Measurements from ENCODE around the gene TBC1D8.

Gene TBC1D8

GRCh38 chr2:100983684-100984310 lies 167.4 kb downstream of the TBC1D8 start:
- no peak for TF ChIP-seq CTCF (IDR thresholded peaks at IDR 0.05; ENCODE audit: insufficient read depth, low read depth, low read length, missing control alignments)
- no peak for DNase-seq (ENCODE audit: low read depth)

GRCh38 chr2:100983201-100983600 lies 168.0 kb downstream of the TBC1D8 start:
- no peak for DNase-seq (ENCODE audit: low read depth)
- no peak for TF ChIP-seq CTCF (IDR thresholded peaks at IDR 0.05; ENCODE audit: insufficient read depth, low read depth, low read length, missing control alignments)
- H3K4me3 ChIP-seq (ENCODE audit: low read length) = no peak overlapping the region

More at GRCh38 chr2:100983684-100984310, 167.4 kb downstream of the TBC1D8 start:
- H3K4me3 ChIP-seq (ENCODE audit: low read length) = no peak overlapping the region

GRCh38 chr2:100982431-100982861 lies 168.7 kb downstream of the TBC1D8 start:
- no peak for DNase-seq (ENCODE audit: low read depth)
- H3K4me3 ChIP-seq (ENCODE audit: low read length) = no peak overlapping the region
- TF ChIP-seq CTCF (IDR thresholded peaks at IDR 0.05; ENCODE audit: insufficient read depth, low read depth, low read length, missing control alignments) = no peak

- DNase-seq (ENCODE audit: low read depth) = no peak
- no peak for TF ChIP-seq CTCF (IDR thresholded peaks at IDR 0.05; ENCODE audit: insufficient read depth, low read depth, low read length, missing control alignments)
- H3K4me3 ChIP-seq (ENCODE audit: low read length) = no peak overlapping the region
Observed at GRCh38 chr2:100981011-100981410, 170.2 kb downstream of the TBC1D8 start.

- H3K4me3 ChIP-seq (ENCODE audit: low read length) = no peak overlapping the region
- TF ChIP-seq CTCF (IDR thresholded peaks at IDR 0.05; ENCODE audit: insufficient read depth, low read depth, low read length, missing control alignments) = no peak
- no peak for DNase-seq (ENCODE audit: low read depth)
Observed at GRCh38 chr2:100980046-100980445, 171.1 kb downstream of the TBC1D8 start.

- DNase-seq (ENCODE audit: low read depth) = no peak
- no peak for TF ChIP-seq CTCF (IDR thresholded peaks at IDR 0.05; ENCODE audit: insufficient read depth, low read depth, low read length, missing control alignments)
- no peak overlapping the region for H3K4me3 ChIP-seq (ENCODE audit: low read length)
Observed at GRCh38 chr2:100978582-100979191, 172.5 kb downstream of the TBC1D8 start.

- no peak for DNase-seq (ENCODE audit: low read depth)
- no peak for TF ChIP-seq CTCF (IDR thresholded peaks at IDR 0.05; ENCODE audit: insufficient read depth, low read depth, low read length, missing control alignments)
- no peak overlapping the region for H3K4me3 ChIP-seq (ENCODE audit: low read length)
Observed at GRCh38 chr2:100977511-100977910, 173.7 kb downstream of the TBC1D8 start.

Measured in epithelial cell of esophagus (primary cell).